Hippocampal formation (tissue), 2 donors: ENCODE measurements around the gene EVPLL.
"Not testable (repeated sequence)": the region's sequence is repeated elsewhere in the genome, so short reads cannot be mapped to it uniquely, and the experiment has no call there.

Experiments
- DNase-seq, 2 donors: peaks; one replicate each; lab custom pipeline; 2025; lab: John Stamatoyannopoulos, UW

The EVPLL gene

GRCh38 chr17:18379246-18380146 is 1.9 kb downstream of the EVPLL start:
- DNase-seq, result no peak

- DNase-seq, result no peak
Measured at GRCh38 chr17:18380471-18381157, 3.0 kb downstream of the EVPLL start.

GRCh38 chr17:18381158-18381952 is 3.8 kb downstream of the EVPLL start:
- no peak for DNase-seq

GRCh38 chr17:18381953-18382245 is 4.3 kb downstream of the EVPLL start:
- DNase-seq, result no peak

GRCh38 chr17:18382441-18383078 is 5.0 kb downstream of the EVPLL start:
- no peak for DNase-seq

GRCh38 chr17:18383079-18383481 is 5.5 kb downstream of the EVPLL start:
- DNase-seq, result not testable (repeated sequence)

GRCh38 chr17:18384271-18384670 is 6.7 kb downstream of the EVPLL start:
- DNase-seq, result not testable (repeated sequence)

GRCh38 chr17:18387583-18387982 is 10.0 kb downstream of the EVPLL start:
- not testable (repeated sequence) for DNase-seq

- DNase-seq, result not testable (repeated sequence)
Measured at GRCh38 chr17:18388266-18388665, 10.7 kb downstream of the EVPLL start.

- DNase-seq, result not testable (repeated sequence)
Measured at GRCh38 chr17:18388728-18389127, 11.2 kb downstream of the EVPLL start.

GRCh38 chr17:18401872-18402590 is 24.5 kb downstream of the EVPLL start:
- not testable (repeated sequence) for DNase-seq

- DNase-seq, result not testable (repeated sequence)
Measured at GRCh38 chr17:18403166-18403565, 25.6 kb downstream of the EVPLL start.

- DNase-seq, result not testable (repeated sequence)
Measured at GRCh38 chr17:18403604-18404003, 26.0 kb downstream of the EVPLL start.

GRCh38 chr17:18408906-18409305 is 31.3 kb downstream of the EVPLL start:
- not testable (repeated sequence) for DNase-seq

GRCh38 chr17:18409321-18409720 is 31.7 kb downstream of the EVPLL start:
- DNase-seq, result not testable (repeated sequence)

- DNase-seq, result not testable (repeated sequence)
Measured at GRCh38 chr17:18410736-18411135, 33.2 kb downstream of the EVPLL start.

GRCh38 chr17:18411377-18411864 is 33.8 kb downstream of the EVPLL start:
- DNase-seq, result not testable (repeated sequence)

GRCh38 chr17:18412001-18412538 is 34.5 kb downstream of the EVPLL start:
- not testable (repeated sequence) for DNase-seq

- not testable (repeated sequence) for DNase-seq
Measured at GRCh38 chr17:18421521-18421920, 43.9 kb downstream of the EVPLL start.

- not testable (repeated sequence) for DNase-seq
Measured at GRCh38 chr17:18422464-18422863, 44.9 kb downstream of the EVPLL start.

- DNase-seq, result not testable (repeated sequence)
Measured at GRCh38 chr17:18423015-18423414, 45.4 kb downstream of the EVPLL start.
